HepG2 (cell line): ENCODE measurements around the gene SH3BP2. TPM values are rescaled to one million over a fixed set of nuclear protein-coding genes. Genes with fewer than 3 reads are reported as not detected.

Experiments used
- BRCA1 ChIP-seq: sonication (generic); formaldehyde crosslinking; IDR thresholded peaks from 2 replicates; pipeline ENCODE4 v1.4.0; 2020; ENCODE audit warnings: missing genetic modification reagents
- BRD4 ChIP-seq: sonication (generic); formaldehyde crosslinking; IDR thresholded peaks from 2 replicates; pipeline ENCODE4 v1.4.0; 2020; ENCODE audit warnings: missing genetic modification reagents
- CBX1 ChIP-seq: IDR thresholded peaks from one replicate; pipeline ENCODE4 v1.6.1; 2016; ENCODE audit warnings: antibody characterized with exemption, low read depth
- CCAR2 ChIP-seq: fragments of 200-400 bp; formaldehyde crosslinking; optimal IDR thresholded peaks from 2 replicates; pipeline ENCODE3; 2018; ENCODE audit warnings: low read depth, mild to moderate bottlenecking, low read length, moderate library complexity
- CEBPG ChIP-seq: IDR thresholded peaks from 2 replicates; pipeline ENCODE4 v1.6.1; 2016
- GPN1 ChIP-seq: sonication (generic); formaldehyde crosslinking; IDR thresholded peaks from 2 replicates; pipeline ENCODE4 v1.5.1; 2020; ENCODE audit warnings: missing genetic modification reagents, borderline replicate concordance
- GTF2F1 ChIP-seq: fragments of 150-350 bp; IDR thresholded peaks from 2 replicates; pipeline ENCODE4 v1.6.1; 2014; ENCODE audit warnings: low read length
- HDAC2 ChIP-seq: sonication (generic); formaldehyde crosslinking; IDR thresholded peaks from 2 replicates; pipeline ENCODE4 v1.4.0; 2020; ENCODE audit warnings: missing genetic modification reagents
- HOXA5 ChIP-seq: sonication (generic); formaldehyde crosslinking; IDR thresholded peaks from 2 replicates; pipeline ENCODE4 v1.4.0; 2020; ENCODE audit warnings: missing genetic modification reagents
- KDM4B ChIP-seq: sonication (generic); formaldehyde crosslinking; IDR thresholded peaks from 2 replicates; pipeline ENCODE4 v1.4.0; 2020; ENCODE audit warnings: missing genetic modification reagents
- MATR3 ChIP-seq: sonication (generic); formaldehyde crosslinking; IDR thresholded peaks from 2 replicates; pipeline ENCODE4 v1.4.0; 2020; ENCODE audit warnings: missing genetic modification reagents
- NFRKB ChIP-seq: fragments of 450-650 bp; IDR thresholded peaks from 2 replicates; pipeline ENCODE4 v1.6.1; 2017
- POLR2AphosphoS5 ChIP-seq: IDR thresholded peaks from 2 replicates; pipeline ENCODE4 v1.6.1; 2012; ENCODE audit warnings: low read depth, low read length
- RBM39 ChIP-seq: fragments of 200-400 bp; formaldehyde crosslinking; IDR thresholded peaks from one replicate; pipeline ENCODE4 v1.6.1; 2018; ENCODE audit warnings: antibody characterized with exemption, mild to moderate bottlenecking, low read depth, low read length; ENCODE audit not compliant: poor library complexity, severe bottlenecking
- SOX6 ChIP-seq, 2 experiments: fragments of 450-650 bp in 1 of 2; sonication (generic) in 1 of 2; formaldehyde crosslinking in 1 of 2; IDR thresholded peaks; 2 replicates each; pipeline versions ENCODE4 v1.4.0 to v1.6.1; 2017 to 2020; ENCODE audit warnings: antibody characterized with exemption in 1 of 2, mild to moderate bottlenecking in 1 of 2, missing genetic modification reagents in 1 of 2
- SP1 ChIP-seq, 2 experiments: fragments of 450-650 bp in 1 of 2; sonication (generic) in 1 of 2; formaldehyde crosslinking in 1 of 2; IDR thresholded peaks; 2 replicates each; pipeline versions ENCODE4 v1.4.0 to v1.6.1; 2016 to 2020; ENCODE audit warnings: missing genetic modification reagents in 1 of 2
- ZNF274 ChIP-seq: sonication (generic); formaldehyde crosslinking; IDR thresholded peaks from 2 replicates; pipeline ENCODE4 v1.5.1; 2020; ENCODE audit warnings: mild to moderate bottlenecking, missing genetic modification reagents
- ZNF431 ChIP-seq: sonication (generic); formaldehyde crosslinking; IDR thresholded peaks from 2 replicates; pipeline ENCODE4 v1.9.0; 2022; ENCODE audit warnings: missing genetic modification reagents, low read depth, mild to moderate bottlenecking, borderline replicate concordance
- ZNF768 ChIP-seq: sonication (generic); formaldehyde crosslinking; IDR thresholded peaks from 2 replicates; pipeline ENCODE4 v1.4.0; 2020; ENCODE audit warnings: missing genetic modification reagents
- ZNF792 ChIP-seq: IDR thresholded peaks from 2 replicates; pipeline ENCODE4 v1.6.1; 2016
- polyA plus RNA-seq, 8 experiments: library from polyadenylated mRNA; depleted of rRNA in 3 of 8; stranded (reverse) in 7 of 8; unstranded in 1 of 8; fragments of >200 nt; fragmentation: Illumina TruSeq in 4 of 8; extraction: Trizol in 4 of 8; gene quantifications; 2 replicates each; pipeline versions ENCODE4 v1.2.1 to v1.2.3, GENCODE V29; 2011 to 2016; ENCODE audit warnings: low read depth in 4 of 8, missing spikeins in 1 of 8, mixed read lengths in 1 of 8; ENCODE audit not compliant: insufficient read depth in 1 of 8
- total RNA-seq, 5 experiments: library from RNA; depleted of rRNA; stranded (reverse); fragments of >200 nt; fragmentation: Illumina TruSeq; extraction: Trizol; gene quantifications; 2 replicates each; pipeline ENCODE4 v1.2.3, GENCODE V29; 2016; ENCODE audit warnings: low read depth in 1 of 5
- TF ChIP-seq, protein P1 (sequence below): sonication (generic); formaldehyde crosslinking; conservative IDR thresholded peaks from 2 replicates; pipeline ENCODE4 v1.5.0; 2020; ENCODE audit warnings: missing genetic modification reagents
- TF ChIP-seq, protein P2 (sequence below): sonication (generic); IDR thresholded peaks from 2 replicates; pipeline ENCODE4 v1.6.1; 2016; ENCODE audit warnings: low read depth, borderline replicate concordance
- TF ChIP-seq, protein P3 (sequence below): IDR thresholded peaks from 2 replicates; pipeline ENCODE4 v1.6.1; 2016; ENCODE audit warnings: control low read depth
- TF ChIP-seq, protein P4 (sequence below): sonication (generic); formaldehyde crosslinking; IDR thresholded peaks from 2 replicates; pipeline ENCODE4 v1.5.0; 2020; ENCODE audit warnings: mild to moderate bottlenecking, missing genetic modification reagents

SH3BP2 gene
- total and polyA plus RNA-seq, 2 of the 13 experiments (the other 11 are each of a cell fraction or from before 2014, with no cell fraction given): 16.9 to 34.5 TPM

DNA sequence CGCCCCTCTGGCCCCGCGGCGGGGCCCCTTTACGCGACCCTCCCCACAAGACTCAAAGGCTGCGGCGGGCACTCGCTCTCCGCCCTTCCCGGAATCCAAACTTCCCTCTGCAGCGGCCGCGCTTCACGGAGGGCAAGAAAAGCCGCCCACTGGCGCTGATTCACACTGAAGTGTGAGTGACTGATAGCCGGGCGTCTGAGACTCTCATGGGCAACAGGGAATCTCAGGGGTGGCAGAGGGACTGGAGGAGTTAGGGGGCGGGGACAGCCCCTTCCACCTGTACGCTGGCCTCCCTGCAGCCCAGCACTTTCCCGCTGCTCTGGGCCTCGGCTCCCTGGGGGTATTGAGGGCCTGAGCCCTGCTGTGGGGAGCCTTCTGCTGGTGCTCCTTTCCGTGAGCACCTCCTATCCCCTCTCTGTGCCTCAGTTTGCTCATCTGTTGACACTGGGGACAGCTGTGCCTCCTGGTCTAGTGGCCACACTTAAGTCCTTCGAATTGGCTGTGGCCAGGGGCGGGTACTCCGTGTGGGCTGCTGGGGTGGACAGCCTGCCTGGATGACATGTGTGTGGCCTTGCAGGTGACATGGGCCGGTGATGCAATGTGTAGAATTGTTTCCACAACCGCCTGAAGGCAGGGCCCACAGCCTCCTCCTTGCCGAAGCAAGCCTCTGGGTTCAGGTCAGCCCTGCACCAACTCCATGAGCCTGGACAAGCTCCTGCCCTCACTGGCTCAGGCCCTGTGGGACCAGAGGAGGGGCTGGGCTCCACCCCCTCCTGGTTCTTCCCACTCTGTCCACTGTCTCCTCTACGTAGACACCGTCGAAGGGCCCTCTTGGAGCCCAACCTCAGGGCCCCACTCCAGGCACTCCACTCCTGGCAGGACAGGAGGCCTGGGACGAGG is 951 bp downstream of the SH3BP2 start (continued):
- TF ChIP-seq HOXA5 (0 out of 2 replicates have a peak, but pooled peaks have one; percentile 36), HDAC2 (CRISPR knock-in tag) (peak; percentile 44; the same call in 1 of the 2 replicates), BRD4 (CRISPR knock-in tag) (0 out of 2 replicates have a peak, but pooled peaks have one; percentile 23), BRCA1 (CRISPR knock-in tag) (no peak), SOX6 (IDR thresholded peaks at IDR 0.05) (no peak), SOX6 (CRISPR knock-in tag; IDR thresholded peaks at IDR 0.05) (peak; percentile 54; the same call in 1 of the 2 replicates), POLR2AphosphoS5 (no peak), CCAR2 (no peak), CBX1 (no peak), ZNF768 (CRISPR knock-in tag) (peak; percentile 52; the same call in 1 of the 2 replicates), GPN1 (no peak), SP1 (IDR thresholded peaks at IDR 0.05) (no peak), SP1 (CRISPR knock-in tag; IDR thresholded peaks at IDR 0.05) (no peak), ZNF792 (CRISPR knock-in tag) (peak; percentile 51; the same call in 1 of the 2 replicates), CEBPG (peak; percentile 98), KDM4B (CRISPR knock-in tag) (no peak; the same call in 1 of the 2 replicates), MATR3 (CRISPR knock-in tag) (no peak), ZNF274 (peak; percentile 50; the same call in 1 of the 2 replicates), GTF2F1 (no peak), NFRKB (no peak), RBM39 (peak; percentile 74), ZNF431 (peak; percentile 65)
- TF ChIP-seq, protein P1, sequence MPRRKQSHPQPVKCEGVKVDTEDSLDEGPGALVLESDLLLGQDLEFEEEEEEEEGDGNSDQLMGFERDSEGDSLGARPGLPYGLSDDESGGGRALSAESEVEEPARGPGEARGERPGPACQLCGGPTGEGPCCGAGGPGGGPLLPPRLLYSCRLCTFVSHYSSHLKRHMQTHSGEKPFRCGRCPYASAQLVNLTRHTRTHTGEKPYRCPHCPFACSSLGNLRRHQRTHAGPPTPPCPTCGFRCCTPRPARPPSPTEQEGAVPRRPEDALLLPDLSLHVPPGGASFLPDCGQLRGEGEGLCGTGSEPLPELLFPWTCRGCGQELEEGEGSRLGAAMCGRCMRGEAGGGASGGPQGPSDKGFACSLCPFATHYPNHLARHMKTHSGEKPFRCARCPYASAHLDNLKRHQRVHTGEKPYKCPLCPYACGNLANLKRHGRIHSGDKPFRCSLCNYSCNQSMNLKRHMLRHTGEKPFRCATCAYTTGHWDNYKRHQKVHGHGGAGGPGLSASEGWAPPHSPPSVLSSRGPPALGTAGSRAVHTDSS (CRISPR knock-in tag): no peak
- TF ChIP-seq, protein P2, sequence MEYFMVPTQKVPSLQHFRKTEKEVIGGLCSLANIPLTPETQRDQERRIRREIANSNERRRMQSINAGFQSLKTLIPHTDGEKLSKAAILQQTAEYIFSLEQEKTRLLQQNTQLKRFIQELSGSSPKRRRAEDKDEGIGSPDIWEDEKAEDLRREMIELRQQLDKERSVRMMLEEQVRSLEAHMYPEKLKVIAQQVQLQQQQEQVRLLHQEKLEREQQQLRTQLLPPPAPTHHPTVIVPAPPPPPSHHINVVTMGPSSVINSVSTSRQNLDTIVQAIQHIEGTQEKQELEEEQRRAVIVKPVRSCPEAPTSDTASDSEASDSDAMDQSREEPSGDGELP: peak; percentile 73; the same call in 1 of the 2 replicates
- TF ChIP-seq, protein P3, sequence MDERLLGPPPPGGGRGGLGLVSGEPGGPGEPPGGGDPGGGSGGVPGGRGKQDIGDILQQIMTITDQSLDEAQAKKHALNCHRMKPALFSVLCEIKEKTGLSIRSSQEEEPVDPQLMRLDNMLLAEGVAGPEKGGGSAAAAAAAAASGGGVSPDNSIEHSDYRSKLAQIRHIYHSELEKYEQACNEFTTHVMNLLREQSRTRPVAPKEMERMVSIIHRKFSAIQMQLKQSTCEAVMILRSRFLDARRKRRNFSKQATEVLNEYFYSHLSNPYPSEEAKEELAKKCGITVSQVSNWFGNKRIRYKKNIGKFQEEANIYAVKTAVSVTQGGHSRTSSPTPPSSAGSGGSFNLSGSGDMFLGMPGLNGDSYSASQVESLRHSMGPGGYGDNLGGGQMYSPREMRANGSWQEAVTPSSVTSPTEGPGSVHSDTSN (CRISPR knock-in tag): no peak
- TF ChIP-seq, protein P4, sequence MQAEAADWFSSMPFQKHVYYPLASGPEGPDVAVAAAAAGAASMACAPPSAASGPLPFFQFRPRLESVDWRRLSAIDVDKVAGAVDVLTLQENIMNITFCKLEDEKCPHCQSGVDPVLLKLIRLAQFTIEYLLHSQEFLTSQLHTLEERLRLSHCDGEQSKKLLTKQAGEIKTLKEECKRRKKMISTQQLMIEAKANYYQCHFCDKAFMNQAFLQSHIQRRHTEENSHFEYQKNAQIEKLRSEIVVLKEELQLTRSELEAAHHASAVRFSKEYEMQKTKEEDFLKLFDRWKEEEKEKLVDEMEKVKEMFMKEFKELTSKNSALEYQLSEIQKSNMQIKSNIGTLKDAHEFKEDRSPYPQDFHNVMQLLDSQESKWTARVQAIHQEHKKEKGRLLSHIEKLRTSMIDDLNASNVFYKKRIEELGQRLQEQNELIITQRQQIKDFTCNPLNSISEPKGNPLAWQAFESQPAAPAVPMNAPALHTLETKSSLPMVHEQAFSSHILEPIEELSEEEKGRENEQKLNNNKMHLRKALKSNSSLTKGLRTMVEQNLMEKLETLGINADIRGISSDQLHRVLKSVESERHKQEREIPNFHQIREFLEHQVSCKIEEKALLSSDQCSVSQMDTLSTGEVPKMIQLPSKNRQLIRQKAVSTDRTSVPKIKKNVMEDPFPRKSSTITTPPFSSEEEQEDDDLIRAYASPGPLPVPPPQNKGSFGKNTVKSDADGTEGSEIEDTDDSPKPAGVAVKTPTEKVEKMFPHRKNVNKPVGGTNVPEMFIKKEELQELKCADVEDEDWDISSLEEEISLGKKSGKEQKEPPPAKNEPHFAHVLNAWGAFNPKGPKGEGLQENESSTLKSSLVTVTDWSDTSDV (CRISPR knock-in tag): no peak
